Measurements from ENCODE around the gene LRRC3C.
"Not testable (repeated sequence)": the region's sequence is repeated elsewhere in the genome, so short reads cannot be mapped to it uniquely, and the experiment has no call there.

The LRRC3C gene

DNA sequence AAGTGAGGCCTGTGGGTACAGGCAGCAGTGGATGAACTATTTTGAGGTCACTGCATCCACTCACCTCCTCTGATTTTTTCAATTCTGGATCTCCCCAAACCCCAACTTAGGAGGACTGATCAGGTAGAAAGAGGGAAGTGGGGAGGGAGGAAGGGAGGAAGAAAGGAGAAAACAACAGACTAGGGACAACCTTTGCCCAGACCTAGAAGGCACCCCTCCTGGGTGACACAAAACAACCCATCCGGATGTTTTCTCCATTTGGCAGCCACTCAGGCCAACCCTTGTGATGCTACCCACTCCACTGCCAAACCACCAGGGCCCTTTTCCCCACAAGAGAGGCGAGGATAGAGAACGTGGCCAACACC, 2.9 kb upstream of the LRRC3C start:
- no peak for DNase-seq

DNA sequence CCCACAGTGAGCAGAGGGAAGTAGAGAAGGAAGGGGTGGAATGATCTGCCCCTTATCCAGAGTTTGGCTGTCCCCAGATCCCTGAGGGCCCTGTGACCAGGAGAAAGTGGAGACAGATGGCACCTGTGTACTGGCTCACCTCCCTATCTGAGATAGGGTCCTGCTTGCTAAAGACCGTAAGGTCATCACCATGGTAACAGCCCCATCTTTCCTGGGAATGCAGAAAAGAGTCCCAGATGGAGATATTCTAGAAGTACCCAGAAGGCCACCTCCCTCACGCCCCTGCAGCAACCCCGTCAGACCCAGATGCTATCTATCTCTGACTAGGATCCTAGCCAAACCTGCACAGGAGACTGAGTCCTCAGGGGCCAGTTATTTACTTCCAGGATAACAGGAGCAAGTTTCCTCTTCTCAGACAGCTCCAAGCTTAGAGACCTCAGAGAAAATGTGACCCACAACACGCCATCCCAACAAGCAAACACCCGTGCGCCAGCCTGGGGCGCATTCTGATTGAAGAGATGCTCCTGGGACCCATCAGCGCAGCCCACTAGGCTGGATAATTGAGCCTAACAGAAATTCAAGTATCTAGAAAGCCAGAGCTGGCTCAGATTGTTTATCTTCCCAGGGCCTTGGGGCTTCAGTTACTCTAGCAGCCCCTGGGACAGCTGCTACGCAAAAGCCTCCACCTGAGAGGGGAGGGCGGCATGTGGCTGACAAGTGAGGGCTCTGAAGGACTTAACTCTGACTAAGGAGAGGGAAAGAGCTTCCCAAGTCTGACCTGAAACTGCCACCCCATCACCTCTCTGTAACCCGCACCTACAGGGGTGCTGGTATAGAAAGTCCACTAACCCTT, 2.0 kb upstream of the LRRC3C start:
- DNase-seq, result no peak

DNA sequence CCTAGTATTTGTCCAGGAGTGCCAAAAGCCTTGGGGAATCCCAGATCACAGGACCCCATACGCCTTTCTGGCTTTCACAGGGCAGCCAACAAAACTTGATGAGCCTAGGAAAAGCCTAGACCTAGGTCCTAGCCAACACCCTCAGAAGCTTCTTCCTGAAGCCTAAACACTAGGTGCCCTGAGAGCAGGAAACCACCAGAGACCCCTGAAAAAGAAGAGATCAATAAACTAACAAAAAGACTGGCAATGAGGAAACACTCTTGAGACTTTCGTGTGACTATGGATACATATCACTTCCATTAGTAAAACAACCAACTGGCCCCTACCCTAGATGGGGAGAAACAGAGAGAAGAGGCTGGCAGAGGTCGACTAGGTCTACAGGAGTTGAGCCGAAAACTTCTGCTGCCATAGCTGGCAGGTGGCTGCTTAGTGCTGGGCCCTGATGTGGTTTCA, 1.4 kb upstream of the LRRC3C start:
- DNase-seq, result no peak

DNA sequence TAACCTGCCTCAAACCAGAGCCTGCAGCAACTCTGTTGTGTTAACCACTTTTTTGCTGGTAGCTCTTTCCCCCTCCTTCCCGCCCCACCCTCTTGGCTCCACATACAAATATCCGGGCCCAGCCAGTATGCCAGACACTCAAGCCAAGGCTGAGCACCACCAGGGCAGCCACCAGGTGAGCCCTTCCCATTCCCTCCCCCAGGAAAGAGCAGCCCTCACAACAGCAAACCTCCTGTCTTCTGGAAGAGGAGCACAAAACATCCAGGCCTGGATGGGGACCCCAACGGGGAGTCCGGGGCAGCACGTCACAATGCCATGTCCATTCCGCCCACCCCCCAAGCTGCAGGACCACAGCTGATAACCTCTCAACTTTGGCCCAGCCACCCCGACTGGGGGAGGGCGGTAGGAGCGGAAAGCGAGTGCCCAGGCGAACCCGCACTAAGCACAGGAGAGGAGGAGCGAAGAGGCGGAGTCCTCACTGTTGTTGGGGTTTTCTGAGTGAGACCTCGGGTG, 888 bp upstream of the LRRC3C start:
- peak; percentile 69 to 74 for DNase-seq

DNA sequence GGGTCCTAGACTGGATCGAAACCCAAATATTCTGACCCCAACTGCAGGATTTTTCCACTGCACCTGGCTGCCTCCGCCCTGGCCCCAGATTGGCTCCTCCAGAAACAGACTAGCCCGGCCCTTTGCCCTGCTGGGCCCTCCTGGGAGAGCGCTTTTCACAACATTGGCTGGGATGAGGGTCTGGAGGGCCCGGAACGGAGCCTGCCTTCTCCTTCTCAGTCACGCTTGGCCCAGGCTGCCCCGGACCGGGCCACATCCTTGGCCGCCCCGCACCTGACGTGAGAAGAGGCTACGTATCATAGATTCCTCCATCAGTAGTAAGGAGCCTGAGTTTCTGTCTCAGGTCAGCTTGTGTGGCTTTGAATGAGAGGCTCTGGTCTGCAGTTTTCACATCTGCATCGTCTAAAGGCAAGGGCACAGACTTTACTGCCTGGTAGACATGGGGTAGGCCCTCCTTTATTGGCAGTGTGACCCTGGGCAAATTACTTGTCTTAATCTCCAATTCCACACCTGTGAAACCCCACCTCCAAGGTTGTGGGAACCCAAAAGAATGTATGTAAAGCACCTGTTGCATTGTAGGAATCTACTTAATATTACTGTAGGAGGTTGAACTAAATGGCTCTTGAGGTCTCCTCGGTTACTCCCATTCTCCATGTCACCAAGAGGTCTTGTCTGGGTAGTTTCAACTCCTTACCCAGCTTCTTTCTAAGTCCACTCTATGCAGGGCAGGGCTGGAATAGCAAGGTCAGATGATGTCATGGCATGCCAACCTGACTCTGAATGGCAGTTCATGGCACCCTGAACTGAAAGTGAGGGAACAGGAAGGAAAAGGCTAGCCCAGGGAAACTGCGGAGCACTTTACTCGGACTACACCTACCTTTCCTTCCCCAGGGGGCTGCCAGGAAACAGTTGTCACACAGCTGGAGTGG, 661 bp downstream of the LRRC3C start:
- DNase-seq, result peak in 1 of 2 experiments; percentile 48

DNA sequence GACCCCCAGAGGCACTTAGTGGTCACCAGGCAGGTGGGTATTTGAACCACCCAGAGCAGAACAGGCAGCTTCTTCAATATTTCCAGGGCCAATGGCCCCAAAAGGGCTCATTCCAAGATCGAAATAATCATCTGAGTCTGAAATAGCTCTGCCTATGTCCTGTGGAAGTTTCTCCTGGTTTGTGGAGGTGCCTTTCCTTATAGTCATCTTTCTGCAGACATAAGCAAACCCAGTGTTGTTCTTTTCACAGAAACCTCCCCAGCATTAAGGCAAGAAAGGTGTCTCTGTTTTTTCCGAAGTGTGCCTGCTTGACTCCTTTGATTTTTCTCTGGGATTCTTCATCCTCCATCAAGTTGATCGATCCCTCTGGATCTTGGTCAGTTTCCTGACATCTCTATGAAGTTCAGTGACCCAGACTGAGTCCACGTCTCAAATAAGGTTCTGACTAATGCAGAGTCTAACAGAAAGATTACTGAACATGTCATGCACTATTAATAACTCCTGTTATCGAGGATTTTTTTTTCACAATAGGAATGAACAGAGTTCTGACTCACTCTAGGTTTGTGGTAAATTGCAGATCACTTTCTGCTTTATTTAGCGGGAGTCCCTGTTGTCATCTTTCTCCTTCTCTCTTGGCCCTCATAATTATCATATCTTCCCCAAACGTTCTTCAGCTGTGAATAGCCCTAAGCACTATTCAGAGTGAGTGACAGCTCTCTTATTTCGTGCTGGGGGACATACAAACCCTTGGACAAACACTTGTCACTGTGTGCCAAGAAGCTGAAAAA, 1.5 kb downstream of the LRRC3C start:
- DNase-seq, result no peak

DNA sequence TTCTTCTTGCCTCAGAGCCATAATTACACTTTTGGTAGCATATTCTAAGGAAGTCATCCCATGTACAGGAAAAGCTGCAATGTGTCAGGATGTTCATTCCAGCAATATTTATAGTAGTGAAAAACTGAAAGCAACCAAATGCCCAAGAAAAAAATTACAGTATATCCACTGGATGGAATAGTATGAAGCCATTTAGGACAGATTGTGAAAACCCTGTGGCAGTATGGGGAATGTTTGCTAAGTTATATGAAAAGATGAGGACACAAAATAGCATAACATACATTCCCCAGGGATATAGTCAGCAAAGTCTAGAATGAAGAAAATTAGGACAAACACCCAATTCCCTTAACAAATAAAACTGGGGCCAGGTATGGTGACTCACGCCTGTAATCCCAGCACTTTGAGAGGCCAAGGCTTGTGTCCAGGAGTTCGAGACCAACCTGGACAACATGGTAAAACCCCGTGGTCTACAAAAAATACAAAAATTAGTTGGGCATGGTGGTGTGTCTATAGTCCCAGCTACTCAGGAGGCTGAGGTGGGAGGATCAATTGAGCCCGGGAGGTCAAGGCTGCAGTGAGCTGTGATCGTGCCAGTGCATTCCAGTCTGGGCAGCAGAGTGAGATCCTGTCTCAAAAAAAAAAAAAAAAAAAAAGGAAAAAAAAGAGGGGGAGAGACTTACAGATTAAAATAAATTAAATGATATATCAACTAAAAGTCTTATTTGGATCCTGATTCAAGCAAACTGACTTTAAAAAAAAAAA, 2.3 kb downstream of the LRRC3C start:
- DNase-seq, result no peak

DNA sequence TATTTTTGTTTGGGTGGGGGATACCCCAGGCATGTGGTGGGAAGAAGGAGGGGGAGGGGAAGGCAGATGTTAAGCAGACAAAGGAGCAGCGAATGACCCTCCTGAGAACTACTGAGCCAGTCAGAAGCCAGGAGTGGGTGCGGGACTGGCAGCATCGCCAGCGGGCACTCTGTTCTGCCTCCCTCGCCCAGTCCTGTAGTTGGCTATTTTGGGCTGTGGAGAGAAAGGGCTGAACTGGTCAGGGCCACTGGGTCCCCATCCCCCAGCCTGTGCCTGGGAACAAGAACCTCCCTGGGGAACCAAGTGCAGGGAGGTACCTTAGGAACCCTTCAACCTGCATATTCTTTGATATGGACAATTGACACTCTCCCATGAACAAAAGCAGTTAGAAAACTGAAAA, 6.4 kb downstream of the LRRC3C start:
- no peak for DNase-seq

DNA sequence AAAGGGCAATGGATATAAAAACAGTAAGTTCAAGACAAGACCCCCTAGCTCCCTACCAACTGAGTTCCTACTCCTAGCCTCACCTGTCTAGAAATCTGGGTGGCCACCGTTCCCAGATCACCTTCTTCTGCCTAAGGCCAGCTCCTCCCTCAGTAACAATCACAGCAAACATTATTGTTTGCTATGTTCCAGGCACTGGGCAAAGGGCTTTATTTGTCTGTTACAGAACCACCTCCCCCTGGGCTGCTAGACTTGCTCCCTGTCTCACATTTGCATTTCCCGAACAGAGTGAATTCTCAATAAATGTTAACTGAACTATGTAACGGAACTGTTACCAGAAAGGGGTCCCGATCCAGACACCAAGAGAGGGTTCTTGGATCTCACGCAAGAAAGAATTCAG, 6.8 kb downstream of the LRRC3C start:
- DNase-seq, result no peak

DNA sequence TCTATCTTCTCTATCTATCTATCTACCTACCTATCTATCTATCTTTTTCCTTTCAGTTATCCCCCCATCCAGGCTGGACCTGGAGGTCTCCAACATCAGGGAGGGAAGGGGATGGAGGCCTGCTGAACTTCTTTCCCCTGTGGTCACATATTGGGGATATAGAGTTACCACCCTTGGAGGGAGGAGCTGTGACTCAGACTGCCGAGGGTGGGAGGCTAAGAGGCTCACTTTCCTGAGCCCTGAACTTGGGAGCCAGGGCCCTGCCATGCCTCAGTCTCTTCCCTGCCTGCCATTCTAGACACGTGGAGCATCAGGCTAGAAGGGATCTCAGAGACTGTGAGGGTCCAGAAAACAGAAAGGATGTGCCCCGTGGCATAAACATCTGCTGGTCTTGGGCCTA, 8.4 kb downstream of the LRRC3C start:
- DNase-seq, result no peak

DNA sequence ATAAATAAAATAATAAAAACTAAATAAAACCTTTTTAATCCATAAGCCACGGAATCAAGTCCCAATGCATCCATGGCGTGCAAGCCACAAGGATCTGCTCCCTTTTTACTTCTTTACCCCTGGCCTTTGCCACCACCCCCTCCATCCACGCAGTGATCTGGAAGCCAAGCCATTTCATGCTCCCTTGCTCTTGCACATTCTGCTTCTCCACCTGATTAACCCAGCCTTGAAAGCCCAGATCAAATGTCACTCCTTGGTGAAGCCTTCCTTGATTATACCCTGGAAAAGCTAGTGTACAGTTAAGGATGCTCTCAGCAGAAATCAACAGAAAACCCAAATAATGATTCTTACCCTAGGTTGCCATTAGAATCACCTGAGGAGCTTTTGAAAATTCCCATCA, 9.9 kb downstream of the LRRC3C start:
- DNase-seq, result no peak

DNA sequence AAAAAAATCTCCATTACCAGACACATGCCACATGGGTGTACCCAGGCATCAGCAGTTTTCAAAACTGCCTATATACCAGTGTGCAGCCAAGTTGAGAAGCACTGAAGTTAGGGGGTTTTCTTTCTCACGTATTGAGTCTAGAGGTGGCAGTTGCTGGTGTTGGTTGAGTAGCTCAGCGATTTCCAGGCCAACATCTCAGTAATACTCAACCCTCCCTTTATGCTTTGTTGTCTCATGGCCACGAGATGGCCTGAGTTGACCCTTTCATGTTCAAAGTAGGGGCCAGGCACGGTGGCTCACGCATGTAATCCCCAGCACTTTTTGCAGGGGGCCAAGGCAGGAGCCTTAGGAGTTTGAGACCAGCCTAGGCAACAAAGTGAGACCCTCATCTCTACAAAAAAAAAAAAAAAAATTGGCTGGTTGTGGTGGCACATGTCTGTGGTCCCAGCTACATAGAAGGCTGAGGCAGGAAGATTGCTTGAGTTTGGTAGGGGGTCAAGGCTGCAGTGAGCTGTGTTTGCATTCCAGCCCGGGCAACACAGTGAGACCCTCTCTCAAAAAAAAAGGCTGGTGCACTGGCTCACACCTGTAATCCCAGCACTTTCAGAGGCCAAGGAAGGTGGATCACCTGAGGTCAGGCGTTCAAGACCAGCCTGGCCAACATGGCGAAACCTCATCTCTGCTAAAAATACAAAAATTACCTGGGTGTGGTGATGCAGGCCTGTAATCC, 10.8 kb downstream of the LRRC3C start:
- no peak for DNase-seq

DNA sequence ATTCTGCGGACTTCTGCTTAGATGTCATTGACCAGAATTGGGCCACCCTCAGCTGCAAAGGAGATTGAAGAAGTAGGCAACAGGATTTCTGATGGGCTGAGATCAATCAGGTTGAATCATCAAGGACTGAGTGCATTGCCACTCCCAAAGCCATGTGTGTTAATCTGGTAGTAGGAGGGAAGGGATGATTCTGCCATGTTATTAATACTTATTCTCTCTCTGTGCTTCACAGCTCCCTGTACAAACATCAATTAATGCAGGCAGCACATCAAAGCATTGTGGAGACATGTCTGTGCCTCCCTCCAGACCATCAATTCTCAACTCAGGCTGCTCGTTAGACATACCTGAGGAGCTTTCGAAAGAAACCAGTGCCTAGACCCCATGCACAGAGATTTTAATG, 11.6 kb downstream of the LRRC3C start:
- DNase-seq, result no peak

DNA sequence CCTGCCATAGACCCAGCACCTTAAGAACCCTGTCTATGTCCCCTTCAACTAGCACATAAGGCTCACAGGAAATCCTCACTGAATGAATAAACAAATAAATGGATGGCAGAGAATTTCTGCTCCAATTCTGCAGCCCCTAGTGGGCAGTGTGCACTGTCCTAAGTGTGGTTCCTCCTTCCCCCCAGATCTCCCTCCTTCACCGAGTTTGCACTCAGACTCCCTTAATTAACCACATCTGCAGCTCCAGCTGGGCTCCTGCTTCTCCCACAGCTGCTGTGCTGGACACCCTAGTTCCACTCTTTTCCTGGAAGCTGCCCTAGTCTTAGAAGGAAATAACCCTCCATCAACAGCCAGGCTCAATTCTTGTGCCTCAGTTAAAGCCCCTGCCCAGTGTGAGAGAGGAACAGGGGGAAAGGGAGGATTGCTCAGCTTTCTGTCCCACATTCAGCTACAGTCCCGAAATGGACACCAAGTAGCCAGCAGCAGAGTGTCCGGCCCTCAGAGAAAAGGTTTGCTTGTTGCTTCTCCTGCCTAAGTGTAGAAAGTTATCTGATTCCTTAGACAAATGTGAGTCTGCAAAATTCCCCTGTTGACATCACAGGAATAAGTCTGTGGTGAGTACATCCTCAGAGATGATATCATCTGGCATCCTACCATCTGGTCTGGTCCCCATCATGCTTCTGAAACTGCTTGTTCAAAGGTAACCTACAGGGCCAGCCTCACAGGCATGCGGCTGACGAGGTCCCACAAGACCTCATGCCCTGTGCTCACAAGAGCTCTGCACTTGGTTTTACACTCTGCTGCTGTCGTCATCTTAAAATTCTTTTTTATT, 12.3 kb downstream of the LRRC3C start:
- peak in 1 of 2 experiments; percentile 65 for DNase-seq

DNA sequence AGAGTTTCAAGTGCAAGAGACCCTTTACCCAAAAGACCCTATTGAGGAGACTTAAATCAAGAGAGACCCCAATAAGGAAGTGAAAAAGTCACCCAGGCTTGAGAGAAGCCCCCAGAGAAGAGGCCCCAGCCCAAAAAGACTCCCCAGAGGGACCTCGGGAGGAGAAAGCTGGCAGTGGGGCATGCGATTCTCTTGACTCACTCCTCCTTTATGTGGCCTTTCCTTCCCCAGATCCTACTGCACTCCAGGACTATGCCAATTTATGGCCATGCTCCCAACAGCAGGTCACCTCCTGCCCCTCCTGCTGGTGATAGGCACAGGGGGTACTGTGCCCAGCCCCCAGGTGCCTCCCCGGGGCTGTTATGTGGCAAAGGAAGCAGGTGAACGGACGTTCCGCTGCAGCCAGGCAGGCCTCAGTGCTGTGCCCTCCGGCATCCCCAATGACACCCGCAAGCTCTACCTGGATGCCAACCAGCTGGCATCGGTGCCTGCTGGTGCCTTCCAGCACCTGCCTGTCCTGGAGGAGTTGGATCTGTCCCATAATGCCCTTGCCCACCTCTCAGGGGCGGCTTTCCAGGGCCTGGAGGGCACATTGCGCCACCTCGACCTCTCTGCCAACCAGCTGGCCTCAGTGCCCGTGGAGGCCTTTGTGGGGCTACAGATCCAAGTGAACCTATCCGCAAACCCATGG, 16.3 kb downstream of the LRRC3C start:
- DNase-seq, result no peak

DNA sequence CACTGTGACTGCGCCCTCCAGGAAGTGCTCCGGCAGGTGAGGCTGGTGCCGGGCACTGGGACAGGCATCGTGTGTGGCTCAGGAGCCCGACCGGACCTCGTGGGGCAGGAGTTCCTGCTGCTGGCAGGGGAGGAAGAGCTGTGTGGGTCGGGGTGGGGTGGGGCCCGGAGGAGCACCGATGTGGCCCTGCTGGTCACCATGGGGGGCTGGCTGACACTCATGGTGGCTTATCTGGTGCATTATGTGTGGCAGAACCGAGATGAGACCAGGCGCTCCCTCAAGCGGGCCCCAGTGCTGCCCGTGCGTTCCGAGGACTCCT, 16.8 kb downstream of the LRRC3C start:
- no peak for DNase-seq

DNA sequence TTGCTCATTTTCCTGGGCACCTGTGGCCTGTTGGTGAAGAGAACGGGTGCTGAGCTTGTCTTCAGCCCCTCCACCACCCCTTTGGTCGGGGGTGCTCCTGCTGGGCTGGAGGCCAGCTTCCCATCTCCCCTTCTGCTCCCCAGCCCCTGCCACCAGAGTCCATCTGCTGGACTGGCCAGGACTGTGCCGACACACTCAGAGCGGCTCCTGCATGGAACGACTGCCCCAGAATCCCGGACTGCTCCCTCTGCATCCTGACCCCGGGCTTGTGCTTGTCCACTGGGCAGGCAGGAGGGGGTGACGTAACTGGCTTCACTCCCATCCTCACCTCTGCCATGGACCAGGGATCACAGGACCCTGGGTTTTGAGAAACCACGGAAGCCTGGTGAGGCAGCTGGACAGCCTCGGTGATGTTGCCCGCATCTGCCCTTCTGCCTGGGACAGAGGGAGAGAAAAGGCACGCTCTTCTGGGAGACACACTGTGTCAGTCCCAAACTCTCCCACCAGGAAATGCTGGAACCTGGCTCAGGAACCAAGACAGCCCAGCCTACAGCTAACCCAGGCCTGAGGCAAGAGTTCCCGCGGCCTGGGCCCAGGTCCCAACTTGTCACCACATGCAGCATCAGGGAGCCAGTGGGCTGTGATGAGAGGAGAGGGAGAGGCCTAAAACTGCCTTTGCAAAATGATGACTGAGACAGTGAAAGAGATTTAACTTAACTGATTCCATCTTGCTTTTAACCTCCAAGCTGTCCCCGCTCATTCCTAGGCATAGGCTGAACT, 19.2 kb downstream of the LRRC3C start:
- no peak for DNase-seq

DNA sequence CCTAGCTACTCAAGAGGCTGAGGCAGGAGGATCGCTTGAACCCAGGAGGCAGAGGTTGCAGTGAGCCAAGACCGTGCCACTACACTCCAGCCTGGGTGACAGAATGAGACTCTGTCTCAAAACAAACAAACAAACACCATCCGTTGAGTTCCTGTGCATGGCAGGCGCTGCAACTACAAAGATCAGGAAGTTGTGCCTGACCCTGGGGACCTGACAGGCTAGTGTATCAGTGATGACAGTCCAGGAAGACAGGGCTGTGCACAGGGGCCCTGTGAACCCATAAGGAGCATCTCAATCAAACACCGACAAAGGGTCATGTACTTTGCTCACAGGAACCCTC, 20.9 kb downstream of the LRRC3C start:
- not testable (repeated sequence) for DNase-seq

DNA sequence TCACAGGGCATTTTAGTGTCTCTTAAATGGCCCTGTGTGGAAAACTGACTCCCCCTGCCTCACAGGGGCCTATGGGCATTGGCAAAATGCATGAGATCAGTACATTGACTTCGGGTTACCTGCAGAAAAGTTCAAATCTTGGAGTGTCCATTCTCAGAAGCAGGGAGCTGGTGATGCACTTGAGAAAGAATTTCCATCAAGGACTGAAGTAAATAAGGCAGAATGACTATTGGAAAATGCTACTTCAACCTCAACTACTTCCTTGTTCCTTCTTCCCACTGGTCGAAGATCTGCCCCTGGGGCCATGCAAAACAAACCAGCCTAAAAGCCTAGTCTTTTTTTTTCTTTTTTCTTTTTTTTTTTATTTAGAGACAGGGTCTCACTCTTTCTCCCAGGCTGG, 21.5 kb downstream of the LRRC3C start:
- no peak for DNase-seq

Data from activated T-cell treated with anti-CD3 and anti-CD28 coated beads, Interleukin-2, amount 50 U/mL, for 48 hours (primary cell).